GM18868 (cell line): ENCODE results near the gene SLC8A1.

ENCODE experiments used
- ATAC-seq: cut with Tn5 transposase; IDR thresholded peaks from one replicate; pipeline ENCODE4 v1.9.1; 2021; ENCODE audit warnings: mild to moderate bottlenecking, moderate library complexity; ENCODE audit not compliant: unreplicated experiment

Gene SLC8A1

GRCh38 chr2:40428439-40428838 lies 23.5 kb downstream of the SLC8A1 start:
- no peak for ATAC-seq

- no peak for ATAC-seq
Observed at GRCh38 chr2:40421631-40422297, 30.1 kb downstream of the SLC8A1 start.

- ATAC-seq: no peak
Observed at GRCh38 chr2:40420478-40420877, 31.4 kb downstream of the SLC8A1 start.

- no peak for ATAC-seq
Observed at GRCh38 chr2:40419364-40419762, 32.5 kb downstream of the SLC8A1 start.

- ATAC-seq: no peak
Observed at GRCh38 chr2:40418614-40419363, 33.1 kb downstream of the SLC8A1 start.

- no peak for ATAC-seq
Observed at GRCh38 chr2:40416486-40416885, 35.4 kb downstream of the SLC8A1 start.

- ATAC-seq: no peak
Observed at GRCh38 chr2:40415391-40415790, 36.5 kb downstream of the SLC8A1 start.

- ATAC-seq: no peak
Observed at GRCh38 chr2:40412456-40412855, 39.4 kb downstream of the SLC8A1 start.

GRCh38 chr2:40410695-40411094 lies 41.2 kb downstream of the SLC8A1 start:
- ATAC-seq: no peak

- ATAC-seq: no peak
Observed at GRCh38 chr2:40409734-40410133, 42.2 kb downstream of the SLC8A1 start.

- no peak for ATAC-seq
Observed at GRCh38 chr2:40406485-40407289, 45.2 kb downstream of the SLC8A1 start.

GRCh38 chr2:40405465-40405864 lies 46.4 kb downstream of the SLC8A1 start:
- no peak for ATAC-seq

GRCh38 chr2:40404517-40404916 lies 47.4 kb downstream of the SLC8A1 start:
- ATAC-seq: no peak

- ATAC-seq: no peak
Observed at GRCh38 chr2:40403233-40403836, 48.6 kb downstream of the SLC8A1 start.

GRCh38 chr2:40401896-40402295 lies 50.0 kb downstream of the SLC8A1 start:
- no peak for ATAC-seq

- ATAC-seq: no peak
Observed at GRCh38 chr2:40400336-40400953, 51.4 kb downstream of the SLC8A1 start.

- no peak for ATAC-seq
Observed at GRCh38 chr2:40397765-40398164, 54.1 kb downstream of the SLC8A1 start.

- no peak for ATAC-seq
Observed at GRCh38 chr2:40396124-40396523, 55.8 kb downstream of the SLC8A1 start.

- ATAC-seq: no peak
Observed at GRCh38 chr2:40395169-40396073, 56.5 kb downstream of the SLC8A1 start.

- ATAC-seq: no peak
Observed at GRCh38 chr2:40394597-40394996, 57.3 kb downstream of the SLC8A1 start.
